OCI-LY1 (cell line): Measurements from ENCODE around the gene LYPLA2.

Source experiments
- CTCF ChIP-seq: fragments of 200-600 bp; sonication (generic), shearing (Covaris generic); IDR thresholded peaks from 2 replicates; pipeline ENCODE4 v1.5.1; 2017; ENCODE audit warnings: mild to moderate bottlenecking, antibody characterized with exemption, low read length, moderate library complexity, mixed read lengths
- EZH2 ChIP-seq: fragments of 200-600 bp; sonication (generic), shearing (Covaris generic); IDR thresholded peaks from 2 replicates; pipeline ENCODE4 v1.8.0; 2017; ENCODE audit warnings: borderline replicate concordance, mixed run types, mild to moderate bottlenecking, antibody characterized with exemption, low read length, moderate library complexity, mixed read lengths

DNA sequence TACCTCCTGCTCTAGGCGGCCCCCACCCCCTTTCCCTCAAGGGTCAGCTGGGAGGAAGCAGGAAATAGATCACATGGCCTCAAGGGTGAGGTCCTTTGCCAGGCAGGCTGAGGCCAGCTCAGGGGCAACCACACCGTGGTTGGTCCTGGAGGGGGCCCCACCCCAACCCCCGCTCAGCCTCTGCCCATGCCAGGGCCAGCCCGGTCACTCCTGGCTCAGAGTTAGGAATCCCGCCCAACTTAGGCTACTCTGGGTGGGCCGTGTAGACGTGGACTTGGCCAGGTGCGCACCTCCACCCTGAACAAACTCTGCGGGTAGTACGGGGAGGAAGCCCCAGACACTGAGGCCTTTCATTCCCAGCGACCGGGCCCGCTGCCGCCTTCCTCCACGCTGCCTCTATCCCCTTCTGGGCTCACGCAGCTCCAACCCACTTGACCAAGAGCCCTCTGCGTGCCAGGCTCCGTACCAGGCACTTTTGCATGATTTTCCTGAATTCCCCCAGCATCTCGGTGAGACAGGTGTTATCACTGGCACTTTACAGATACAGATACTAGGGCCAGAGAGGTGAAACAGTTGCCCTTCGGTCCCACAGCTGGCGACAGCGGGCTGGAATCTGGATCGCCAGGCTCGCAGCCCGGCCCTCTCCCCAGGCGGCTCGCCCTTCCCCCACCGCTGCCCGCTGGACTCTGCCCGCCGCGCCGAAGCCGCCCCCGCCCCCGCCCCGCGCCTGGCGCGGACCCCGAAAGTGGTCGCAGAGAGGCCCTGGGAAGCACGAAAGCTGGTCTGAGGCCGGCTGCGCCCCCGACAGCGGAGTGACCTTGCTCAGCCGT, 8.8 kb downstream of the LYPLA2 start:
- TF ChIP-seq CTCF (no peak), EZH2 (no peak)
